Chondrocyte (in vitro differentiated cells): ENCODE measurements around the gene FA2H. TPM values are rescaled to one million over a fixed set of nuclear protein-coding genes. Genes with fewer than 3 reads are reported as not detected.

Experiments
- DNase-seq: peaks from one replicate; pipeline ENCODE4 v3.0.0; 2021; ENCODE audit warnings: mixed read lengths, low spot score
- H3K27ac Mint-ChIP-seq: one replicate; pipeline ENCODE4 v1.8.0; 2021; ENCODE audit warnings: mild to moderate bottlenecking, moderate library complexity, mixed read lengths; ENCODE audit not compliant: unreplicated experiment
- H3K27me3 Mint-ChIP-seq: 2 replicates; pipeline ENCODE4 v1.8.0; 2021; ENCODE audit warnings: low read depth, mixed read lengths
- H3K36me3 Mint-ChIP-seq: 2 replicates; pipeline ENCODE4 v1.8.0; 2021; ENCODE audit warnings: low read depth, mixed read lengths
- H3K4me1 Mint-ChIP-seq: 2 replicates; pipeline ENCODE4 v1.8.0; 2021; ENCODE audit warnings: low read depth, mild to moderate bottlenecking, mixed read lengths
- H3K4me3 Mint-ChIP-seq: one replicate; pipeline ENCODE4 v1.8.0; 2021; ENCODE audit warnings: mild to moderate bottlenecking, moderate library complexity, mixed read lengths; ENCODE audit not compliant: unreplicated experiment
- H3K9me3 Mint-ChIP-seq: 2 replicates; pipeline ENCODE4 v1.8.0; 2021; ENCODE audit warnings: low read depth, mixed read lengths
- CTCF ChIP-seq: fragments of 200-600 bp; sonication (generic); IDR thresholded peaks from 2 replicates; pipeline ENCODE4 v1.5.0; 2021; ENCODE audit warnings: antibody characterized with exemption, mild to moderate bottlenecking, moderate library complexity
- total RNA-seq: library from RNA; stranded (reverse); gene quantifications from 3 replicates; pipeline ENCODE4 v1.2.1, GENCODE V29; 2021

The FA2H gene
- total RNA-seq, 1 donor from 2014 or later: not detected

GRCh38 chr16:74748616-74749026 is 26.0 kb downstream of the FA2H start:
- Mint-ChIP-seq H3K27ac (no peak overlapping the region), H3K36me3 (no peaks in the 10 kb centered on the region), H3K9me3 (no peaks in the 10 kb centered on the region), H3K4me1 (peaks cover 7% of the 10 kb centered on the region), H3K4me3 (no peak overlapping the region), H3K27me3 (peaks cover 12% of the 10 kb centered on the region)
- no peak for TF ChIP-seq CTCF
- peak; percentile 64 for DNase-seq

GRCh38 chr16:74747716-74748615 is 26.7 kb downstream of the FA2H start:
- Mint-ChIP-seq H3K9me3 (no peaks in the 10 kb centered on the region), H3K27me3 (peaks cover 11% of the 10 kb centered on the region), H3K27ac (no peak overlapping the region), H3K36me3 (no peaks in the 10 kb centered on the region), H3K4me3 (no peak overlapping the region), H3K4me1 (peaks cover 12% of the 10 kb centered on the region)
- no peak for TF ChIP-seq CTCF
- peak; percentile 84 for DNase-seq

GRCh38 chr16:74745926-74746325 is 28.7 kb downstream of the FA2H start:
- H3K4me3 Mint-ChIP-seq: no peak overlapping the region
- H3K27me3 Mint-ChIP-seq: peaks cover 6% of the 10 kb centered on the region
- H3K9me3 Mint-ChIP-seq: no peaks in the 10 kb centered on the region
- no peak overlapping the region for H3K27ac Mint-ChIP-seq
- H3K4me1 Mint-ChIP-seq: peaks cover 18% of the 10 kb centered on the region
- DNase-seq: no peak
- no peak for TF ChIP-seq CTCF
- no peaks in the 10 kb centered on the region for H3K36me3 Mint-ChIP-seq

GRCh38 chr16:74745109-74745615 is 29.5 kb downstream of the FA2H start:
- Mint-ChIP-seq H3K36me3 (no peaks in the 10 kb centered on the region), H3K4me1 (peaks cover 18% of the 10 kb centered on the region), H3K9me3 (no peaks in the 10 kb centered on the region), H3K27ac (no peak overlapping the region), H3K4me3 (no peak overlapping the region), H3K27me3 (peaks cover 6% of the 10 kb centered on the region)
- no peak for DNase-seq
- TF ChIP-seq CTCF: no peak

GRCh38 chr16:74744566-74744965 is 30.1 kb downstream of the FA2H start:
- H3K36me3 Mint-ChIP-seq: no peaks in the 10 kb centered on the region
- no peaks in the 10 kb centered on the region for H3K9me3 Mint-ChIP-seq
- H3K27me3 Mint-ChIP-seq: peaks cover 6% of the 10 kb centered on the region
- H3K27ac Mint-ChIP-seq: no peak overlapping the region
- no peak for DNase-seq
- no peak overlapping the region for H3K4me3 Mint-ChIP-seq
- H3K4me1 Mint-ChIP-seq: peaks cover 18% of the 10 kb centered on the region
- no peak for TF ChIP-seq CTCF
